RCC 7860 (cell line): ENCODE measurements around the gene G6PD.
"Not testable (repeated sequence)": the region's sequence is repeated elsewhere in the genome, so short reads cannot be mapped to it uniquely, and the experiment has no call there.

Source experiments
- DNase-seq: peaks from one replicate; pipeline ENCODE4 v3.0.0-alpha.2; 2015; ENCODE audit warnings: low spot score
- FAIRE-seq: peaks from 2 replicates; lab custom pipeline; 2012; peaks lifted over from hg19 to GRCh38; lab: Jason Lieb, UNC

G6PD gene

GRCh38 chrX:154545673-154546274, 872 bp downstream of the G6PD start:
- DNase-seq (no peak), FAIRE-seq (no peak)

- FAIRE-seq (peak; percentile 51), DNase-seq (peak; percentile 72)
Measured at GRCh38 chrX:154542723-154543424, 3.8 kb downstream of the G6PD start.

- FAIRE-seq: peak; percentile 96
Measured at GRCh38 chrX:154541896-154542722, 4.5 kb downstream of the G6PD start.

GRCh38 chrX:154541589-154541895, 5.1 kb downstream of the G6PD start:
- FAIRE-seq: no peak

More at GRCh38 chrX:154541896-154542722, 4.5 kb downstream of the G6PD start:
- peak; percentile 96 for DNase-seq

GRCh38 chrX:154540897-154541535, 5.6 kb downstream of the G6PD start:
- peak; percentile 79 for DNase-seq
- FAIRE-seq: peak; percentile 87

More at GRCh38 chrX:154541589-154541895, 5.1 kb downstream of the G6PD start:
- DNase-seq: no peak

GRCh38 chrX:154540365-154540764, 6.3 kb downstream of the G6PD start:
- not testable (repeated sequence) for FAIRE-seq, DNase-seq

- no peak for DNase-seq
- no peak for FAIRE-seq
Measured at GRCh38 chrX:154539077-154539476, 7.6 kb downstream of the G6PD start.

- no peak for FAIRE-seq
Measured at GRCh38 chrX:154535892-154536291, 10.8 kb downstream of the G6PD start.

GRCh38 chrX:154534526-154535322, 11.9 kb downstream of the G6PD start:
- peak; percentile 59 for FAIRE-seq
- DNase-seq: peak; percentile 65

More at GRCh38 chrX:154535892-154536291, 10.8 kb downstream of the G6PD start:
- no peak for DNase-seq

GRCh38 chrX:154532690-154533089, 14.0 kb downstream of the G6PD start:
- no peak for DNase-seq
- no peak for FAIRE-seq

- peak; percentile 48 for DNase-seq
- FAIRE-seq: no peak
Measured at GRCh38 chrX:154531626-154532025, 15.0 kb downstream of the G6PD start.

- no peak for DNase-seq
- no peak for FAIRE-seq
Measured at GRCh38 chrX:154530286-154530685, 16.4 kb downstream of the G6PD start.

- peak; percentile 62 for FAIRE-seq
Measured at GRCh38 chrX:154529206-154529612, 17.4 kb downstream of the G6PD start.

GRCh38 chrX:154526901-154527675, 19.6 kb downstream of the G6PD start:
- DNase-seq (peak; percentile 63), FAIRE-seq (peak; percentile 62)

More at GRCh38 chrX:154529206-154529612, 17.4 kb downstream of the G6PD start:
- DNase-seq: peak; percentile 39

GRCh38 chrX:154525606-154526490, 20.8 kb downstream of the G6PD start:
- FAIRE-seq (no peak), DNase-seq (no peak)

GRCh38 chrX:154519389-154519788, 27.3 kb downstream of the G6PD start:
- no peak for DNase-seq
- FAIRE-seq: no peak

- FAIRE-seq: no peak
Measured at GRCh38 chrX:154517101-154517781, 29.4 kb downstream of the G6PD start.

GRCh38 chrX:154516656-154517100, 30.0 kb downstream of the G6PD start:
- DNase-seq: no peak
- no peak for FAIRE-seq

More at GRCh38 chrX:154517101-154517781, 29.4 kb downstream of the G6PD start:
- DNase-seq: no peak
